Measurements from ENCODE around the gene PTGFR. TPM values are rescaled to one million over a fixed set of nuclear protein-coding genes. Genes with fewer than 3 reads are reported as not detected.

The PTGFR gene
- total and polyA plus RNA-seq, 2 of the 4 experiments (the other 2 are of a cell fraction) = 1.7 to 5.4 TPM

DNA sequence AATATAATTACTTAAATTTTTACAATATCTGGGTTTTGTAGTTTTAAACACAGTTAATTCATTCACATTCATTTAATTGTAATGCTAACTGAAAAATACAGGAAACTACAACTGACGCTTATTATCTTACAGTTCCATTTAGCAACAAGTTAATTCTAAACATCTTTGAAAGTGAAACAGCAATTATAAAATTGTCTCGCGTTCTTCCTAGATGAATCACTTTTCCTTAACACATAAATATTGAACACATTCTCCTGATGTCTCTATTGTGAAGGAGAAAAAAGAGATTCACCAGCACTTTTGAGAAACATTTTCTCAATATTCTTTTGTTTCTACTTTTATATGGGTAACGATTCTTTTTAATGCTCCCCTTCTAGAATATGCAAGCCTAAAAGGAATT, 6.4 kb downstream of the PTGFR start:
- CTCF ChIA-PET = no interaction called here
- Histone ChIP-seq H3K9ac (ENCODE audit: low read depth, low read length) (no peak overlapping the region), H3K56ac (ENCODE audit: extremely low read depth, insufficient read depth, low read length) (no peak overlapping the region), H2BK5ac (ENCODE audit: low read depth, low read length, poor library complexity, severe bottlenecking) (no peak overlapping the region), H3K4me1 (ENCODE audit: control insufficient read depth, insufficient read depth, low read length) (no peaks in the 10 kb centered on the region; the same call in 1 of the 2 replicates), H3K23ac (ENCODE audit: low read depth, low read length) (no peak overlapping the region), H3K4ac (ENCODE audit: low read depth, low read length) (no peak overlapping the region), H4K5ac (ENCODE audit: low read depth, low read length) (no peak overlapping the region), H3K27ac (ENCODE audit: insufficient read depth, low read length) (no peak overlapping the region), H3K14ac (replicated peaks; ENCODE audit: low read depth, low read length) (no peak overlapping the region), H3K4me3 (ENCODE audit: insufficient read depth, low read depth, low read length) (no peak overlapping the region), H3K4me2 (ENCODE audit: low read depth, low read length) (peak overlapping the region; percentile 40; the same call in 1 of the 2 replicates), H2BK15ac (ENCODE audit: low read depth, low read length) (no peak overlapping the region), H3K27me3 (ENCODE audit: control insufficient read depth, insufficient read depth, low read length) (no peaks in the 10 kb centered on the region), H4K91ac (ENCODE audit: insufficient read depth, low read depth, low read length) (no peak overlapping the region), H4K8ac (ENCODE audit: low read depth in 2 of 2, low read length in 2 of 2) (no peak overlapping the region), H2AK9ac (replicated peaks; ENCODE audit: low read depth, low read length, poor library complexity) (no peak overlapping the region), H3K9me1 (ENCODE audit: insufficient read depth, low read length) (peaks cover 10% of the 10 kb centered on the region), H2AK5ac (ENCODE audit: low read depth, low read length) (no peak overlapping the region), H4K20me1 (ENCODE audit: insufficient read depth, low read length) (no peaks in the 10 kb centered on the region), H2AFZ (replicated peaks; ENCODE audit: low read length, poor library complexity) (no peak overlapping the region), H2BK20ac (ENCODE audit: low read depth, low read length) (no peak overlapping the region), H2BK120ac (ENCODE audit: low read depth, low read length) (no peak overlapping the region), H3K79me1 (ENCODE audit: low read depth in 1 of 2, low read length in 2 of 2) (peaks cover 9 to 24% of the 10 kb centered on the region in 2 experiments), H3K36me3 (ENCODE audit: control insufficient read depth, insufficient read depth, low read length) (no peaks in the 10 kb centered on the region), H3K9me3 (ENCODE audit: control insufficient read depth, insufficient read depth, low read length) (no peaks in the 10 kb centered on the region), H3K18ac (ENCODE audit: low read depth, low read length) (no peak overlapping the region)
- no peak for TF ChIP-seq CHD1 (IDR thresholded peaks at IDR 0.05; ENCODE audit: low read depth, low read length)
- TF ChIP-seq, protein P1, sequence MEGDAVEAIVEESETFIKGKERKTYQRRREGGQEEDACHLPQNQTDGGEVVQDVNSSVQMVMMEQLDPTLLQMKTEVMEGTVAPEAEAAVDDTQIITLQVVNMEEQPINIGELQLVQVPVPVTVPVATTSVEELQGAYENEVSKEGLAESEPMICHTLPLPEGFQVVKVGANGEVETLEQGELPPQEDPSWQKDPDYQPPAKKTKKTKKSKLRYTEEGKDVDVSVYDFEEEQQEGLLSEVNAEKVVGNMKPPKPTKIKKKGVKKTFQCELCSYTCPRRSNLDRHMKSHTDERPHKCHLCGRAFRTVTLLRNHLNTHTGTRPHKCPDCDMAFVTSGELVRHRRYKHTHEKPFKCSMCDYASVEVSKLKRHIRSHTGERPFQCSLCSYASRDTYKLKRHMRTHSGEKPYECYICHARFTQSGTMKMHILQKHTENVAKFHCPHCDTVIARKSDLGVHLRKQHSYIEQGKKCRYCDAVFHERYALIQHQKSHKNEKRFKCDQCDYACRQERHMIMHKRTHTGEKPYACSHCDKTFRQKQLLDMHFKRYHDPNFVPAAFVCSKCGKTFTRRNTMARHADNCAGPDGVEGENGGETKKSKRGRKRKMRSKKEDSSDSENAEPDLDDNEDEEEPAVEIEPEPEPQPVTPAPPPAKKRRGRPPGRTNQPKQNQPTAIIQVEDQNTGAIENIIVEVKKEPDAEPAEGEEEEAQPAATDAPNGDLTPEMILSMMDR (conservative IDR thresholded peaks at IDR 0.05; ENCODE audit: low read depth, low read length) = no peak
- TF ChIP-seq MAZ (IDR thresholded peaks at IDR 0.05; ENCODE audit: borderline replicate concordance, low read depth, low read length) = no peak
- TF ChIP-seq MXI1 (IDR thresholded peaks at IDR 0.05; ENCODE audit: borderline replicate concordance, low read depth, low read length) = no peak
- no peak for TF ChIP-seq POLR2A (IDR thresholded peaks at IDR 0.05; ENCODE audit: low read depth, low read length)
- no peak for TF ChIP-seq FOS (IDR thresholded peaks at IDR 0.05; ENCODE audit: low read depth, low read length)
- no peak for TF ChIP-seq RCOR1 (IDR thresholded peaks at IDR 0.05; ENCODE audit: insufficient replicate concordance, low read length)
- TF ChIP-seq MAFK (IDR thresholded peaks at IDR 0.05; ENCODE audit: low read depth, low read length) = no peak
- TF ChIP-seq SMC3 (IDR thresholded peaks at IDR 0.05; ENCODE audit: low read depth, low read length) = no peak
- TF ChIP-seq, protein P2, sequence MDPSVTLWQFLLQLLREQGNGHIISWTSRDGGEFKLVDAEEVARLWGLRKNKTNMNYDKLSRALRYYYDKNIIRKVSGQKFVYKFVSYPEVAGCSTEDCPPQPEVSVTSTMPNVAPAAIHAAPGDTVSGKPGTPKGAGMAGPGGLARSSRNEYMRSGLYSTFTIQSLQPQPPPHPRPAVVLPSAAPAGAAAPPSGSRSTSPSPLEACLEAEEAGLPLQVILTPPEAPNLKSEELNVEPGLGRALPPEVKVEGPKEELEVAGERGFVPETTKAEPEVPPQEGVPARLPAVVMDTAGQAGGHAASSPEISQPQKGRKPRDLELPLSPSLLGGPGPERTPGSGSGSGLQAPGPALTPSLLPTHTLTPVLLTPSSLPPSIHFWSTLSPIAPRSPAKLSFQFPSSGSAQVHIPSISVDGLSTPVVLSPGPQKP (IDR thresholded peaks at IDR 0.05; ENCODE audit: borderline replicate concordance, low read depth, low read length) = no peak
- no peak for TF ChIP-seq RAD21 (IDR thresholded peaks at IDR 0.05; ENCODE audit: low read length)
- no peak for TF ChIP-seq RFX5 (IDR thresholded peaks at IDR 0.05; ENCODE audit: low read depth, low read length)
- TF ChIP-seq, protein P3, sequence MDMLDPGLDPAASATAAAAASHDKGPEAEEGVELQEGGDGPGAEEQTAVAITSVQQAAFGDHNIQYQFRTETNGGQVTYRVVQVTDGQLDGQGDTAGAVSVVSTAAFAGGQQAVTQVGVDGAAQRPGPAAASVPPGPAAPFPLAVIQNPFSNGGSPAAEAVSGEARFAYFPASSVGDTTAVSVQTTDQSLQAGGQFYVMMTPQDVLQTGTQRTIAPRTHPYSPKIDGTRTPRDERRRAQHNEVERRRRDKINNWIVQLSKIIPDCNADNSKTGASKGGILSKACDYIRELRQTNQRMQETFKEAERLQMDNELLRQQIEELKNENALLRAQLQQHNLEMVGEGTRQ (IDR thresholded peaks at IDR 0.05; ENCODE audit: low read depth, low read length) = no peak
- no peak for TF ChIP-seq NFE2L2 (IDR thresholded peaks at IDR 0.05; ENCODE audit: low read depth, low read length)
- no peak for TF ChIP-seq CEBPB (IDR thresholded peaks at IDR 0.05; ENCODE audit: low read depth, low read length)
- TF ChIP-seq BHLHE40 (IDR thresholded peaks at IDR 0.05; ENCODE audit: low read depth, low read length) = no peak
- in situ Hi-C loops (cut with MboI; ENCODE audit: low sequenced_read_pairs) = no loop called here
- DNase-seq = no peak
- no CpG with 5 or more reads among the region's 4 CpGs for WGBS, 2 experiments (ENCODE audit: extremely low coverage in 2 of 2, insufficient read length in 1 of 2)
- no TSS peak for BruUV-seq (replicated peaks)
- dilution Hi-C loops (cut with HindIII; ENCODE audit: low sequenced_read_pairs, unreplicated experiment) = no loop called here
- POLR2A ChIA-PET (ENCODE audit: unreplicated experiment) = interaction anchor here (0.6 kb wide), 1 partner anchor 11 kb away, joined by 7 read pairs; no protein-coding TSS in a partner anchor
- intact Hi-C loops (cut with micrococcal nuclease) = no loop called here
- ATAC-seq (ENCODE audit: low read depth) = no peak

Measured in IMR-90 (cell line).